GM06990 (cell line): Measurements from ENCODE around the gene TTC28.
"Not testable (repeated sequence)": the region's sequence is repeated elsewhere in the genome, so short reads cannot be mapped to it uniquely, and the experiment has no call there.

Experiments
- DNase-seq: peaks from one replicate; pipeline ENCODE4 v3.0.0-alpha.2; 2011; ENCODE audit not compliant: insufficient read length; ENCODE audit errors: extremely low read depth
- H3K27me3 ChIP-seq: replicated peaks from 2 replicates; pipeline ENCODE4 v1.6.0; 2011; ENCODE audit warnings: low read length; ENCODE audit not compliant: control insufficient read depth, insufficient read depth
- H3K36me3 ChIP-seq: 2 replicates; pipeline ENCODE4 v1.5.1; 2011; ENCODE audit warnings: low read length; ENCODE audit not compliant: control insufficient read depth, insufficient read depth
- H3K4me3 ChIP-seq: replicated peaks from 2 replicates; pipeline ENCODE4 v1.5.1; 2011; ENCODE audit warnings: low read depth, mild to moderate bottlenecking, control low read depth, low read length
- CTCF ChIP-seq: IDR thresholded peaks from 2 replicates; pipeline ENCODE4 v1.5.1; 2011; ENCODE audit warnings: low read length, control low read depth, mild to moderate bottlenecking, inconsistent platforms; ENCODE audit not compliant: insufficient read depth, poor library complexity, severe bottlenecking

TTC28 gene

GRCh38 chr22:28204382-28204781, 475.3 kb downstream of the TTC28 start:
- no peaks in the 10 kb centered on the region for H3K27me3 ChIP-seq
- no peak for TF ChIP-seq CTCF
- no peaks in the 10 kb centered on the region for H3K36me3 ChIP-seq
- DNase-seq, result no peak
- no peak overlapping the region for H3K4me3 ChIP-seq

- Histone ChIP-seq H3K36me3 (no peaks in the 10 kb centered on the region), H3K4me3 (no peak overlapping the region), H3K27me3 (no peaks in the 10 kb centered on the region)
- DNase-seq, result no peak
- no peak for TF ChIP-seq CTCF
Observed at GRCh38 chr22:28203286-28203685, 476.4 kb downstream of the TTC28 start.

- Histone ChIP-seq H3K4me3 (no peak overlapping the region), H3K27me3 (no peaks in the 10 kb centered on the region), H3K36me3 (no peaks in the 10 kb centered on the region)
- no peak for TF ChIP-seq CTCF
- DNase-seq, result no peak
Observed at GRCh38 chr22:28198692-28199091, 480.9 kb downstream of the TTC28 start.

- H3K27me3 ChIP-seq, DNase-seq: not testable (repeated sequence)
Observed at GRCh38 chr22:28191571-28191970, 488.1 kb downstream of the TTC28 start.

GRCh38 chr22:28188178-28188879, 491.3 kb downstream of the TTC28 start:
- no peak for DNase-seq
- Histone ChIP-seq H3K4me3 (no peak overlapping the region), H3K36me3 (no peaks in the 10 kb centered on the region), H3K27me3 (no peaks in the 10 kb centered on the region)
- no peak for TF ChIP-seq CTCF

More at GRCh38 chr22:28191571-28191970, 488.1 kb downstream of the TTC28 start:
- H3K36me3 ChIP-seq, H3K4me3 ChIP-seq: not testable (repeated sequence)

- no peak for TF ChIP-seq CTCF
- H3K36me3 ChIP-seq, result no peaks in the 10 kb centered on the region
- no peak for DNase-seq
- no peaks in the 10 kb centered on the region for H3K27me3 ChIP-seq
- H3K4me3 ChIP-seq, result no peak overlapping the region
Observed at GRCh38 chr22:28187612-28188011, 492.0 kb downstream of the TTC28 start.
